ENCODE measurements around the gene ABCA1. TPM values are rescaled to one million over a fixed set of nuclear protein-coding genes. Genes with fewer than 3 reads are reported as not detected.

ABCA1 gene
- total RNA-seq, 3 donors from 2014 or later = 26.6 to 111 (median 36.8) TPM

GRCh38 chr9:104972242-104972866 lies 44.4 kb upstream of the ABCA1 start:
- Histone ChIP-seq H3K9me3 (no peaks in the 10 kb centered on the region), H3K4me1 (ENCODE audit: low read depth) (peaks cover 14% of the 10 kb centered on the region), H3K4me3 (no peak overlapping the region), H3K36me3 (ENCODE audit: low read depth) (no peaks in the 10 kb centered on the region)
- TF ChIP-seq CTCF (IDR thresholded peaks at IDR 0.05) = no peak
- ATAC-seq (no peak), DNase-seq (no peak)
- intact Hi-C loops (cut with DNase I, micrococcal nuclease) = no loop called here

- Histone ChIP-seq H3K4me3 (no peak overlapping the region), H3K9me3 (no peaks in the 10 kb centered on the region), H3K36me3 (ENCODE audit: low read depth) (no peaks in the 10 kb centered on the region), H3K4me1 (ENCODE audit: low read depth) (peaks cover 5% of the 10 kb centered on the region)
- ATAC-seq (no peak), DNase-seq (no peak)
- intact Hi-C loops (cut with DNase I, micrococcal nuclease) = no loop called here
- no peak for TF ChIP-seq CTCF (IDR thresholded peaks at IDR 0.05)
Observed at GRCh38 chr9:104971511-104971910, 43.6 kb upstream of the ABCA1 start.

GRCh38 chr9:104970271-104970987 lies 42.5 kb upstream of the ABCA1 start:
- no peak for TF ChIP-seq CTCF (IDR thresholded peaks at IDR 0.05)
- DNase-seq (no peak), ATAC-seq (no peak)
- intact Hi-C loops (cut with DNase I, micrococcal nuclease) = no loop called here
- Histone ChIP-seq H3K36me3 (ENCODE audit: low read depth) (no peaks in the 10 kb centered on the region), H3K4me3 (no peak overlapping the region), H3K4me1 (ENCODE audit: low read depth) (no peaks in the 10 kb centered on the region), H3K9me3 (no peaks in the 10 kb centered on the region)

GRCh38 chr9:104969116-104969515 lies 41.2 kb upstream of the ABCA1 start:
- intact Hi-C loops (cut with DNase I, micrococcal nuclease) = no loop called here
- ATAC-seq (no peak), DNase-seq (no peak)
- Histone ChIP-seq H3K36me3 (ENCODE audit: low read depth) (no peaks in the 10 kb centered on the region), H3K4me1 (ENCODE audit: low read depth) (no peaks in the 10 kb centered on the region), H3K9me3 (no peaks in the 10 kb centered on the region), H3K4me3 (no peak overlapping the region)
- no peak for TF ChIP-seq CTCF (IDR thresholded peaks at IDR 0.05)

GRCh38 chr9:104968025-104968982 lies 40.3 kb upstream of the ABCA1 start:
- ATAC-seq (peak; percentile 98), DNase-seq (peak; percentile 91 to 93 (median 92))
- Histone ChIP-seq H3K36me3 (ENCODE audit: low read depth) (no peaks in the 10 kb centered on the region), H3K4me1 (ENCODE audit: low read depth) (no peaks in the 10 kb centered on the region), H3K4me3 (peak overlapping the region; percentile 42), H3K9me3 (no peaks in the 10 kb centered on the region)
- TF ChIP-seq CTCF (IDR thresholded peaks at IDR 0.05) = no peak
- intact Hi-C loops (cut with DNase I, micrococcal nuclease) = no loop called here
